HL-60/S4 (cell line): ENCODE data around the gene IGFLR1.
"Not testable (repeated sequence)": the region's sequence is repeated elsewhere in the genome, so short reads cannot be mapped to it uniquely, and the experiment has no call there.

Experiments
- in situ Hi-C: fragments of 300-500 bp; cut with MboI; formaldehyde crosslinking; loops from 2 replicates; pipeline ENCODE4 v1.14.3; 2022; ENCODE audit warnings: low sequenced_read_pairs

The IGFLR1 gene

GRCh38 chr19:35777086-35777841 lies 35.0 kb upstream of the IGFLR1 start:
- in situ Hi-C loops, result no loop called here

GRCh38 chr19:35776102-35776788 lies 34.0 kb upstream of the IGFLR1 start:
- in situ Hi-C loops, result no loop called here

- in situ Hi-C loops, result no loop called here
Measured at GRCh38 chr19:35775298-35776101, 33.2 kb upstream of the IGFLR1 start, which contains the start of gene ARHGAP33. ARHGAP33 (plus strand) TSS chr19:35775564; CDS start chr19:35775659, 95 bp downstream.

- in situ Hi-C loops, result no loop called here
Measured at GRCh38 chr19:35775046-35775297, 32.7 kb upstream of the IGFLR1 start.

- in situ Hi-C loops, result no loop called here
Measured at GRCh38 chr19:35774274-35775045, 32.2 kb upstream of the IGFLR1 start.

GRCh38 chr19:35773020-35773806 lies 31.0 kb upstream of the IGFLR1 start:
- in situ Hi-C loops, result no loop called here

- in situ Hi-C loops, result not testable (repeated sequence)
Measured at GRCh38 chr19:35772362-35772761, 30.1 kb upstream of the IGFLR1 start.

- in situ Hi-C loops, result no loop called here
Measured at GRCh38 chr19:35768082-35768421, 25.8 kb upstream of the IGFLR1 start.

GRCh38 chr19:35767288-35768081 lies 25.2 kb upstream of the IGFLR1 start:
- in situ Hi-C loops, result no loop called here

- in situ Hi-C loops, result no loop called here
Measured at GRCh38 chr19:35766571-35767104, 24.4 kb upstream of the IGFLR1 start.

GRCh38 chr19:35764432-35765315 lies 22.4 kb upstream of the IGFLR1 start:
- in situ Hi-C loops, result no loop called here

- in situ Hi-C loops, result no loop called here
Measured at GRCh38 chr19:35760711-35761349, 18.6 kb upstream of the IGFLR1 start.

- in situ Hi-C loops, result no loop called here
Measured at GRCh38 chr19:35759697-35760096, 17.4 kb upstream of the IGFLR1 start.

GRCh38 chr19:35757749-35758608 lies 15.7 kb upstream of the IGFLR1 start, which contains the start of gene PROSER3:
PROSER3 (plus strand) TSS chr19:35758176; CDS start chr19:35758216, 40 bp downstream.
- in situ Hi-C loops, result no loop called here

- in situ Hi-C loops, result no loop called here
Measured at GRCh38 chr19:35757231-35757748, 15.0 kb upstream of the IGFLR1 start.

GRCh38 chr19:35756377-35757230 lies 14.4 kb upstream of the IGFLR1 start, which contains the start of gene HSPB6:
HSPB6 (minus strand) TSS chr19:35757029; CDS start chr19:35757008, 21 bp downstream.
- in situ Hi-C loops, result no loop called here
